Measurements from ENCODE around the gene PRKCSH.

The PRKCSH gene

GRCh38 chr19:11494634-11495285, 59.3 kb downstream of the PRKCSH start:
- TF ChIP-seq CTCF (IDR thresholded peaks at IDR 0.05; ENCODE audit: extremely low read depth, insufficient read depth, missing control alignments) = no peak
- DNase-seq (ENCODE audit: low spot score) = no peak

GRCh38 chr19:11495481-11495880, 60.0 kb downstream of the PRKCSH start:
- DNase-seq (ENCODE audit: low spot score) = no peak
- TF ChIP-seq CTCF (IDR thresholded peaks at IDR 0.05; ENCODE audit: extremely low read depth, insufficient read depth, missing control alignments) = no peak
- in situ Hi-C loops (cut with MboI; ENCODE audit: low pct_unique_long_range_greater_than_20kb, low sequenced_read_pairs, unreplicated experiment) = loop anchor here (10.0 kb wide), 1 partner anchor 99 kb away; the partner anchor contains the start of gene ZNF627

More at GRCh38 chr19:11494634-11495285, 59.3 kb downstream of the PRKCSH start:
- in situ Hi-C loops (cut with MboI; ENCODE audit: low pct_unique_long_range_greater_than_20kb, low sequenced_read_pairs, unreplicated experiment) = loop anchor here (10.0 kb wide), 1 partner anchor 100 kb away; the partner anchor contains the start of gene ZNF627

GRCh38 chr19:11495885-11496284, 60.5 kb downstream of the PRKCSH start:
- no peak for TF ChIP-seq CTCF (IDR thresholded peaks at IDR 0.05; ENCODE audit: extremely low read depth, insufficient read depth, missing control alignments)
- no peak for DNase-seq (ENCODE audit: low spot score)
- in situ Hi-C loops (cut with MboI; ENCODE audit: low pct_unique_long_range_greater_than_20kb, low sequenced_read_pairs, unreplicated experiment) = loop anchor here (10.0 kb wide), 1 partner anchor 99 kb away; the partner anchor contains the start of gene ZNF627

- TF ChIP-seq CTCF (IDR thresholded peaks at IDR 0.05; ENCODE audit: extremely low read depth, insufficient read depth, missing control alignments) = peak; percentile 80
- in situ Hi-C loops (cut with MboI; ENCODE audit: low pct_unique_long_range_greater_than_20kb, low sequenced_read_pairs, unreplicated experiment) = loop anchor here (10.0 kb wide), 1 partner anchor 98 kb away; the partner anchor contains the start of gene ZNF627
- DNase-seq (ENCODE audit: low spot score) = peak; percentile 76
Measured at GRCh38 chr19:11496391-11497163, 61.1 kb downstream of the PRKCSH start.

GRCh38 chr19:11499220-11499726, 63.8 kb downstream of the PRKCSH start:
- in situ Hi-C loops (cut with MboI; ENCODE audit: low pct_unique_long_range_greater_than_20kb, low sequenced_read_pairs, unreplicated experiment) = loop anchor here (10.0 kb wide), 1 partner anchor 96 kb away; the partner anchor contains the start of gene ZNF627
- TF ChIP-seq CTCF (IDR thresholded peaks at IDR 0.05; ENCODE audit: extremely low read depth, insufficient read depth, missing control alignments) = no peak
- no peak for DNase-seq (ENCODE audit: low spot score)

GRCh38 chr19:11499890-11500420, 64.5 kb downstream of the PRKCSH start:
- TF ChIP-seq CTCF (IDR thresholded peaks at IDR 0.05; ENCODE audit: extremely low read depth, insufficient read depth, missing control alignments) = no peak
- in situ Hi-C loops (cut with MboI; ENCODE audit: low pct_unique_long_range_greater_than_20kb, low sequenced_read_pairs, unreplicated experiment) = loop anchor here (10.0 kb wide), 1 partner anchor 95 kb away; the partner anchor contains the start of gene ZNF627
- DNase-seq (ENCODE audit: low spot score) = no peak
